ENCODE results near the gene UBE2F. TPM values are rescaled to one million over a fixed set of nuclear protein-coding genes. Genes with fewer than 3 reads are reported as not detected.

Gene UBE2F
- total RNA-seq, 1 experiment from 2014 or later = 62.1 TPM

GRCh38 chr2:237927135-237927534, 39.7 kb upstream of the UBE2F start:
- H4K20me1 ChIP-seq (ENCODE audit: control insufficient read depth, insufficient read depth, insufficient read length) = no peaks in the 10 kb centered on the region
- H2BK120ac ChIP-seq (ENCODE audit: low read depth, low read length, poor library complexity, severe bottlenecking) = no peak overlapping the region
- no peak overlapping the region for H4K8ac ChIP-seq (replicated peaks; ENCODE audit: insufficient read length, low read depth, low read length)
- no peak for TF ChIP-seq CTCF (conservative IDR thresholded peaks at IDR 0.05)
- no peaks in the 10 kb centered on the region for H3K27me3 ChIP-seq (ENCODE audit: insufficient read depth, low read length)
- H3K27ac ChIP-seq (ENCODE audit: insufficient read length, low read depth, low read length) = no peak overlapping the region
- no peaks in the 10 kb centered on the region for H3K4me1 ChIP-seq (ENCODE audit: insufficient read depth, low read length)
- no peaks in the 10 kb centered on the region for H3K79me1 ChIP-seq (ENCODE audit: insufficient read depth, low read depth, low read length, poor library complexity, severe bottlenecking)
- H3K9me3 ChIP-seq (ENCODE audit: control insufficient read depth, low read depth, low read length) = no peaks in the 10 kb centered on the region
- H3K23me2 ChIP-seq (ENCODE audit: insufficient read length, low read depth, low read length, poor library complexity, severe bottlenecking) = no peaks in the 10 kb centered on the region
- H2BK15ac ChIP-seq (ENCODE audit: low read depth, low read length) = no peak overlapping the region
- H3K27ac Mint-ChIP-seq = no peak overlapping the region
- no peak overlapping the region for H3K18ac ChIP-seq (ENCODE audit: insufficient read length, low read depth, low read length)
- H2AFZ ChIP-seq (ENCODE audit: low read length) = no peak overlapping the region
- no peak overlapping the region for H2AK5ac ChIP-seq (ENCODE audit: insufficient read length, low read length)
- H3K4me3 Mint-ChIP-seq = no peak overlapping the region
- H4K5ac ChIP-seq (ENCODE audit: insufficient read length, low read depth, low read length) = no peak overlapping the region
- H3K4ac ChIP-seq (ENCODE audit: low read depth, low read length) = no peak overlapping the region
- H3K9me3 Mint-ChIP-seq = peaks cover 9 to 14% of the 10 kb centered on the region in 2 experiments; a peak in 4 of 5 replicates
- peaks cover 14% of the 10 kb centered on the region for H3K27me3 Mint-ChIP-seq (ENCODE audit: low read depth)
- H3K23ac ChIP-seq (ENCODE audit: insufficient read length, low read depth, low read length) = no peak overlapping the region
- no peak for DNase-seq
- H3K36me3 Mint-ChIP-seq (ENCODE audit: insufficient read depth in 1 of 3, low read depth in 3 of 3) = peaks cover 0 to 6% (median 6%) of the 10 kb centered on the region in 3 experiments; a peak in 4 of 7 replicates
- H3K56ac ChIP-seq (ENCODE audit: insufficient read length, low read depth, low read length) = no peak overlapping the region
- no peak overlapping the region for H4K91ac ChIP-seq (ENCODE audit: insufficient read length, low read depth, low read length)
- no peaks in the 10 kb centered on the region for H3K79me2 ChIP-seq (ENCODE audit: insufficient read depth, low read length)
- no peak overlapping the region for H2BK12ac ChIP-seq (ENCODE audit: insufficient read length, low read depth, low read length)
- no peak overlapping the region for H2BK20ac ChIP-seq (ENCODE audit: low read depth, low read length, poor library complexity, severe bottlenecking)
- WGBS (ENCODE audit: extremely low coverage, insufficient read length, low lambda C conversion rate) = no CpG with 5 or more reads among the region's 5 CpGs
- H3T11ph ChIP-seq (ENCODE audit: low read length) = no peak overlapping the region
- H3K4me2 ChIP-seq (ENCODE audit: insufficient read depth, insufficient read length, low read length) = no peak overlapping the region
- H2BK5ac ChIP-seq (ENCODE audit: insufficient read length, low read length) = no peak overlapping the region
- peaks cover 4 to 9% of the 10 kb centered on the region in 2 experiments for H3K4me1 Mint-ChIP-seq
- H3K14ac ChIP-seq (ENCODE audit: insufficient read depth, low read length) = no peak overlapping the region
- no peak overlapping the region for H3K9ac ChIP-seq (ENCODE audit: extremely low read depth, insufficient read length, low read length)

Measured in H9 (cell line).